NCI-H774 (cell line): Measurements from ENCODE around the gene SRL.
A peak's percentile ranks its signal among the peaks of the same experiment; 100 is the strongest.

Experiments
- DNase-seq: peaks from one replicate; lab custom pipeline; 2025; lab: John Stamatoyannopoulos, UW

Gene SRL

GRCh38 chr16:4241928-4242283, at the start of gene SRL:
TSS of gene SRL (minus strand) at chr16:4242080. CDS start at chr16:4242067, 13 bp downstream.
- no peak for DNase-seq

DNA sequence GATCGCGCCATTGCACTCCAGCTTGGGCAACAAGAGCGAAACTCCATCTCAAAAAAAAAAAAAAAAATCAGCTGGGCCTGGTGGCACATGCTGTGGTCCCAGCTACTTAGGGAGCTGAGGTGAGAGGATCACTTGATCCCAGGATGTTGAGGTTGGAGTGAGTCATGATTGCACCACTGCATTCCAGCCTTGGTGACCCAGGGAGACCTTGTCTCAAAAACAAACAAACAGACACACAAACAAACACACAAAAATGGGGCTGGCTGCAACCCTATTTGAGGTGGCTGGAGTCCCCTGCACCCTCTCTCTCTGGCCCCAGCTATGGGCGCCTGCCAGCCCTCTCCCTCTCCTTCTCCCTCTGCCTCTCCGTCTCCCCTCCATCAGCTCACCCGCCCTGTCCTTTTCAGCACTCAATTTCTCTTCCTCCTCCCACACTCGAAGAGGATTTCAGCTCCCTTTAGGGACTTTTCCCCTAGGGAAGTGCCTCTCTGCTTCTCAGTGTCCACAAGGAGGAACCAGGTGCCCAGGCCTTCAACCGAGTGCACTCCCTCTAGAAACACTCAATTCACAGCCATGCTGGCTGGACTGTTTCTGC, 48.5 kb upstream of the SRL start:
- no peak for DNase-seq

- DNase-seq = peak; percentile 62
These were observed 46.5 kb upstream of the SRL start for GRCh38 chr16:4288148-4288921.

DNA sequence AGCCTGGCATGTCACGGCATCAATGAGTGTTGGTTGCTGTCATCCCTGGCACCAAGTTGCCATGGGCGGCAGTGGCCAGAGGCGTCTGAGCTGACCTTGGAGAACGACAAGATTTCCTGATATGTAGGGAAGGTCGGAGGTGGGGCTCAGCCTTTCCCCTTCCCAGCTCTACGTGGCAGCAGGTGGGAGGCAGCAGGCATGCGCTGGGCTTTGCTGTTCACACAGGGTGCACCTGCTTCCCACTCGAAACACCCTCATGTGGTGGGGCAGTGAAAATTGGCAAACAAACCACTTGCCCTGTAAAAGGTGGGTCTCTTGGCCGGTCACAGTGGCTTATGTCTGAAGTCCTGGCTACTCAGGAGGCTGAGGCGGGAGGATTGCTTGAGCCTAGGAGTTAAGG, 43.3 kb upstream of the SRL start:
- no peak for DNase-seq

DNA sequence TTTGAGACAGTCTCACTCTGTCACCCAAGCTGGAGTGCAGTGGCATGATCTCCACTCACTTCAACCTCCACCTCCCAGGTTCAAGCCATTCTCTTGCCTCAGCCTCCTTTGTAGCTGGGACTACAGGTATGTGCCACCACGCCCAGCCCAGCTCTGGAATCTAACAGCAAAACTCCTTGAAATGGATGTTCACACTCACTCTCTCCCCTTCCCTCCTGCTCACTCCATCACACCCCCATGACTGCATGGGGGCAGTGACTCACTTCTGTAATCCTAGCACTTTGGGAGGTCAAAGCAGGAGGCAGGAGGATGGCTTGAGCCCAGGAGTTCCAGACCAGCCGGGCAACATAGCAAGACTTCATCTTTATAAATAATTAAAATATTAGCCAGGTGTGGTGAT, 42.1 kb upstream of the SRL start:
- DNase-seq = no peak

GRCh38 chr16:4283441-4283840, 41.6 kb upstream of the SRL start:
- DNase-seq = no peak

DNA sequence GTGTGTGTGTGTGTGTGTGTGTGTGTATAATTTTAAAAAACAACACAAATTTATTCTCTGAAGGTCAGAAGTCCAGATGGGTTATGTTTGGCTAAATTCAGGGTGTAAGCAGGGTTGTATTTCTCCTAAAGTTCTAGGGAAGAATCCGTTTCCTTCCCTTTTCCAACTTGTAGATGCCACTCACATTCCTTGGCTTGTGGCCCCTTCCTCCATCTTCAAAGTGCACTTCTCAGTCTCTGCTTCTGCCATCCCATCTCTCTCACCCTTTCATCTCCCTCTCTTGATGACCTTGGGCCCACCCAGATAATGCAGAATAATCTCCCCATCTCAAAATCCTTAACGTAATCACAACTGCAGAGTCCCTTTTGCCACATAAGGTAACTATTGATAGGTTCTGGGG, 38.7 kb upstream of the SRL start:
- no peak for DNase-seq

- DNase-seq = no peak
These were observed 36.2 kb upstream of the SRL start for GRCh38 chr16:4277987-4278513.

DNA sequence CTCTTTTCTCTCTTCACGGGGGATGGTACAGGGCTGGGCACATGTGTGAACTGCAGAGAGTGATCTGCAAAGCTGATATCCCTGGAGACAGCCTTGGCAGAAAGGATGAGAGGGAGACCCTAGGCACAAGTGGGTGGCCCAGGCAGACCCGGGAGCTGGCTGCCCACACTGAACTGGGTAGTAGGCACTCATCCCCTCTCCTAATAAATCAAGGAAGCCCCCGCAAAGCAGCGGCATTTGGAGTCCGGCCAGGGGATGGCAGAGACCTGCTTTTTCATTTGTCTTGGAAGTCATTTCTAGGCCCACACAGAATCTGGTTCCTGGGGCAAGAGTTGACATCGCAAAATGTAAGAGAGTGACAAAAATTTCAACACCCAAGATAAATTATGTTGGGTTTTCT, 34.0 kb upstream of the SRL start:
- no peak for DNase-seq

- DNase-seq = peak; percentile 28
These were observed 32.0 kb upstream of the SRL start for GRCh38 chr16:4273858-4274311.

- no peak for DNase-seq
These were observed 30.5 kb upstream of the SRL start for GRCh38 chr16:4272114-4272956.

DNA sequence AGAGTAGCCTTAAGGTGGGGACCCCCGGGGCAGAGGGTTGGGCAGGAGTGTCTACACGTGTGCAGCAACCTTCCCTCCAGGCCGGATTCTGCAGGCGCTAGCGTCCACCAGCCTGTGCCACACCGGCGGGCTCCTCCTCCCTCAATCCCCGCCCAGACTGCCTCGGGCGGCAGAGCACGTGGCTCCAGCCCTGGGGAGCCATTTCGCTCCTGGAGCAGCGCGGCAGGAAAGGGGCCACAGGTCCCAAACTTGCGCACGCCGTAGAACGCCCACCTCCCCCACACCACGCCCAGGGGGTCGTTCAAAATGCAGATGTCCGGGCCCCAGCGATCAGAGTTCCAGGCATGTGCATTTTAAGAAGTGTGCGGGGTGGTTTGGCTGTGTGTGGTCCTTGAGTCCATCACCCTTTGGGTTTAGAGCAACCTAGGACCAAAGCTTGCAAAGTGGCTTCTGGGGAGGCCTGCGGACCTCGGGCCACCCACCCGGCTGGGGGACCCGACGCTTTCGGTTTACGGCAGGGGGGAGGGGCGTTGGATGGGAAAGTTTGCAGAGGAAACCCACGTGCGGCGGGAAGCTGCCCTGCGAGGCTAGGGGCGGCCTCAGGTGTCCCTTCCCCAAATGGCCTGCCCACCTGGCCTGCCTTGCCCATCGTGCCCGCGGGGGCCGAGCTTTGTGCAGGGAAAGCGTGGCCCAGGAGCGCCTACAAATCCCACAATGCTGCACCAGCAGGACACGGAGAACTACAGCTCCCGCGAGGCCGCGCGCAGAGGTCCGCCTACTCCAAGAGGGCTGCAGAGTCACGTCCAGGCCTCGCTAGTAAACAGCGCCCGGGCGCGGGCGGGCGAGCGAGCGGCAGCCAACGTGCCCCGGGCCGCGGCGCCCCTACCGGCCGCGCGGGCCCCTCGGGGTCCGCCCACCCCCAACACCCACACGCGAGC, 29.6 kb upstream of the SRL start:
- peak; percentile 84 for DNase-seq

DNA sequence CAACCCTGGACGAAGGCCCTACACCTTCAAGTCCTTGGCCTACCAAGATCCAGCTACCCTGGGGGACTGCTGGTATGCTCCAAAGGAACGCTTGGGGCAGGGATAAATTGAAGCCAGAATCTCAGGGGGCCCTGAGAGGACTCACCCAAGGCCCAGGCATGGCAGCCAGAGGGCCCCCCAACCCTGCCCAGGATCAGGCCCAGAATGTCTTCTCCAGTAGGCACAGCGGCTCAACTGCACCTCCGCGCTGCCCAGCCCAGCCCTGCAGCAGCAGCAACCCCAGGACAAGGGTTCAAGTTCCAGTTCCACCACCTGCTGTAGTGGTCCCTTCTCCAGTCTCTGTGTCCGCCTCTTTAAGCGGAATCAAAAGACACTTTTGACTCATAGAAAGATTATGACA, 28.7 kb upstream of the SRL start:
- DNase-seq = no peak

DNA sequence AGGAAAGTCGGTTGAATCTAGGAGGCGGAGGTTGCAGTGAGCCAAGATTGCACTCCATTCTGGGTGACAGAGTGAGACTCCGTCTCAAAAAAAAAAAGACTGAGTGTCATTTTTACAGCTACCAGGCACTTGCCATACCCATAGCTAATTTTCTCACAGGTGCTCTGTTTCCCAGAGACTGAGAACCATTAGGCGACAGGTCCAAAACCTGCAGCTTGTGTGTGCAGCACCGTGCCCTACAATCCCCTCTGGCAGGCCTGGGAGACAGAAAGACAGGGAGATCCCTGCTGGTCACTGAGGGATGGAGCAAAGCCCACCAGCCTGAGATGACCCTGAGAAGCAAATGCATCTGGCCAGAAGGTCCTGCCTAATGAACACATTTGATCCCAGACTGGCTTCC, 28.2 kb upstream of the SRL start:
- no peak for DNase-seq

- DNase-seq = no peak
These were observed 24.5 kb upstream of the SRL start for GRCh38 chr16:4266372-4266771.

GRCh38 chr16:4265676-4266075, 23.8 kb upstream of the SRL start:
- no peak for DNase-seq

DNA sequence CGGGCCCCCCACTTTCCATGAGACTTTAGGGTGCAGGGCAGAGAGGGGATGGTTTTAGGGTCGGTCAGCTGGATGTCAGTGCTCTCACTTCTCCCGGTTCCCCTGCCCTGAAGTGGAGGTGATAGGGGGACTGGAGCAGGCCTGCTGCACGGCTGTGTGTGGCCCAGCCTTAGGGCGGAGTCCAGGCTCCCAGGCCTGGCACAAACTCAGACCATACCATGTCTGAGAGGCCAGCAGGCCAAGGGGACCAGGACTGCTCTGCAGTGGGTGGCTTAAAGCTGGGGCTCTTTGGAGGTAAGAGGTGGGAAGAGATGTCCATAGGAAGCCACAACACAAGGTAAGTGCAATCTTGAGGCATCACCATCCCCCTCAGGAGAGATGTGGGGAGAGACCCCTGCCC, 22.7 kb upstream of the SRL start:
- no peak for DNase-seq

DNA sequence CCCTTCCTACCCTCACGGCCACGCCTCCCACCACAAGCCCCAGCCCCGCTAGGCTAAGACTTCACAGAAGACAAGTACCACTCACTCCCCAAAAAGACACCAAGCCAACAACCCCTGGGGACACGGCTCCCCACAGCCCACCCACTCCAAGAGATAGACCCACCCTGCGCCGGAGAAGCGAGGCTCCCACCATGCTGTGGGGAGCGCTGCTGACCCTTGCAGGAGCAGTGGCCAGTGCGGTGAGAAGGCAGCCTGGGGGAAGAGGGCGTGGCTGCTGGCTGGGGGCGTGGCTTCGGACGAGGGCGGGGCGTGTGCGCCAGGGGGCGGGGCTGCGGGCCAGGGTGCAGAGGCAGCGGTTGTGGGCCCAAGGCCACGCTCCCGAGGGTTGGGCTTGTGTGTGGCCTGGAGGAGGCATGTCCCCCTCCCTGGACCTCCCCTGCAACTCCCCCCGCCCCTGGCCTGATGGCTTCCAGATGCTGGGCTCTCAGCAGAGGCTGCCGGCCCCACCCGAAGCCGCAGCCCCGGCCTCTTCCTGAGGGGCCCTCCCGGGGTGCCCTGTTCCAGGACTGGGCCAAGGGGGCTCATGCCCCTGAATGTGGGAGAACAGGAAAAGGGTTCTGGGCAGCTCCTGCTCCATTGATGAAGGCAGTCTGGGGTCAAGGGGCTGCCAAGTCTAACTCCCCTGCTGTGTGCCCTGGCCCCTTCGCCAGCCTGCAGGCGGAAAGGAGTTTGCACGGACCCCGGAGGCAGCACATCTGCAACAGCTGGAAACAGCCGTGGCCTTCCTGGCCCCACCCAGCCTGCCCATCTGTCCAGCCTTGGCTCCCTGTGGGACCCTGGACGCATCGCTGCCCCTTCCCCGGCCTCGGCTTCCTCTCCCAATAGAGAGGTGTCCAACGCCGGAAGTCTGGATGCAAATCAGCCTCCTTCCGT, 21.9 kb upstream of the SRL start:
- DNase-seq = no peak

DNA sequence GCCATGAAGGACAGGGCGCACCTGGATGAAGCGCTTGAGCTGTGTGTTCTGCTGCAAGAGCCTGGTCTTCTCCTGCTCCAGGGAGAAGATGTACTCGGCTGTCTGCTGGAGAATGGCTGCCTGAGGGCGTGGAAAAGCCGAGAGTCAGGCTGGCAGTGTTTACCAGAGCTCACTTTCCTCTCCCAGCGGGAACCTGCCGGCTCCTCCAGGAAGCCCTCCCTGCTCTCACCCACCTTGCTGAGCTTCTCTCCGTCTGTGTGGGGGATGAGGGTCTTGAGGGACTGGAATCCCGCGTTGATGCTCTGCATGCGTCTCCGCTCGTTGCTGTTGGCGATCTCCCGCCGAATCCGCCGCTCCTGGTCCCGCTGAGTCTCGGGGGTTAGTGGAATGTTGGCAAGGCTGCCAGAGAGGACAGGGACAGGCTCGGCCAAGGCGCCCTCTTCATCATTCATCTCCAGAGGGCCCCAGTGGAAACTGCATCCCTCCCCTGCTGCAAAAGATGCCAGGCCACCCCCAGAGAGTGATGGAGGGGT, 20.5 kb upstream of the SRL start:
- no peak for DNase-seq

DNA sequence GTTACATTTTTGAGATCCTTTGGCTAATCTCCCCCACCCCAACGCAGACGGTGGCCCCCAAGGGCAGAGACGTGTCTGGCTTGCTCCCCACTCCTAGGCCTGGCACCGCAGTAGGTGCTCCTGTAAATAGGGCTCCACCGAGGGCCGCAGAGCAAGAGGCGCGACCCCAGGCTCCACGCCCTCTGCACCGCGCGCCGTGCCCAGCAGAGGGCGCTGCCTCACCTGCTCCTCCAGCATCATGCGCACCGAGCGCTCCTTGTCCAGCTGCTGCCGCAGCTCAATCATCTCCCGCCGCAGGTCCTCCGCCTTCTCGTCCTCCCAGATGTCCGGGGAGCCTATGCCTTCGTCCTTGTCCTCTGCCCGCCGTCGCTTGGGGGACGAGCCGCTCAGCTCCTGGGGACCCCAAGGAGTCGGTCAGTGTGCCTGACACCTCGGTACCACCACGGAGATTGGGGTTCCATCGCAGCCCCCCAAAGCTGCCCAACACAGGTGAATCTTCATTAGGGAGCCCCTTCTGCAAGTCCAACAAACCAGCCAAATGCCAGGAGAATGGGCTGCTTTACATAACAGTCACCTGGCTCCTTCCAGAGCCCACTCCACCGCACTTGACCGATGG, 19.8 kb upstream of the SRL start:
- no peak for DNase-seq
